ENCODE results near the gene PTPRT. TPM values are rescaled to one million over a fixed set of nuclear protein-coding genes. Genes with fewer than 3 reads are reported as not detected.

Gene PTPRT
- polyA plus RNA-seq, 3 donors = not detected

- Mint-ChIP-seq H3K36me3 (peaks cover 0 to 2% of the 10 kb centered on the region in 2 donors), H3K4me1 (peaks cover 32% of the 10 kb centered on the region), H3K4me3 (no peak overlapping the region), H3K9me3 (peaks cover 0 to 16% (median 3%) of the 10 kb centered on the region in 7 donors), H3K27ac (no peak overlapping the region), H3K27me3 (ENCODE audit: low read depth in 3 of 3) (peaks cover 7 to 12% (median 9%) of the 10 kb centered on the region in 3 donors)
- Histone ChIP-seq H3K4me2 (replicated peaks; ENCODE audit: extremely low read depth, low read length, poor library complexity, severe bottlenecking) (no peak overlapping the region), H3K79me2 (ENCODE audit: insufficient read depth, low read length) (no peaks in the 10 kb centered on the region), H3K36me3 (replicated peaks in 1 of 2; ENCODE audit: control insufficient read depth in 1 of 2, insufficient read depth in 2 of 2, low read length in 2 of 2) (no peaks in the 10 kb centered on the region), H3K4me3 (replicated peaks in 1 of 3; ENCODE audit: low read depth in 2 of 3, low read length in 3 of 3) (no peak overlapping the region), H3K27ac (ENCODE audit: low read depth in 1 of 2, low read length in 2 of 2) (no peak overlapping the region), H3K9ac (ENCODE audit: insufficient read depth, low read length, poor library complexity, severe bottlenecking) (no peak overlapping the region), H3K9me3 (replicated peaks in 1 of 2; ENCODE audit: control insufficient read depth in 1 of 2, insufficient read depth in 1 of 2, low read length in 2 of 2) (no peaks in the 10 kb centered on the region), H3K27me3 (ENCODE audit: control insufficient read depth in 2 of 2, insufficient read depth in 2 of 2, low read length in 2 of 2) (peaks cover 0 to 4% of the 10 kb centered on the region in 2 donors), H4K20me1 (ENCODE audit: insufficient read depth, low read length) (no peaks in the 10 kb centered on the region), H3K4me1 (ENCODE audit: control insufficient read depth in 1 of 2, insufficient read depth in 2 of 2, low read length in 2 of 2) (peaks cover 34 to 35% of the 10 kb centered on the region in 2 donors), H2AFZ (ENCODE audit: insufficient read depth, low read depth, low read length, poor library complexity, severe bottlenecking) (no peak overlapping the region)
- DNase-seq = no peak
- TF ChIP-seq, protein P1, sequence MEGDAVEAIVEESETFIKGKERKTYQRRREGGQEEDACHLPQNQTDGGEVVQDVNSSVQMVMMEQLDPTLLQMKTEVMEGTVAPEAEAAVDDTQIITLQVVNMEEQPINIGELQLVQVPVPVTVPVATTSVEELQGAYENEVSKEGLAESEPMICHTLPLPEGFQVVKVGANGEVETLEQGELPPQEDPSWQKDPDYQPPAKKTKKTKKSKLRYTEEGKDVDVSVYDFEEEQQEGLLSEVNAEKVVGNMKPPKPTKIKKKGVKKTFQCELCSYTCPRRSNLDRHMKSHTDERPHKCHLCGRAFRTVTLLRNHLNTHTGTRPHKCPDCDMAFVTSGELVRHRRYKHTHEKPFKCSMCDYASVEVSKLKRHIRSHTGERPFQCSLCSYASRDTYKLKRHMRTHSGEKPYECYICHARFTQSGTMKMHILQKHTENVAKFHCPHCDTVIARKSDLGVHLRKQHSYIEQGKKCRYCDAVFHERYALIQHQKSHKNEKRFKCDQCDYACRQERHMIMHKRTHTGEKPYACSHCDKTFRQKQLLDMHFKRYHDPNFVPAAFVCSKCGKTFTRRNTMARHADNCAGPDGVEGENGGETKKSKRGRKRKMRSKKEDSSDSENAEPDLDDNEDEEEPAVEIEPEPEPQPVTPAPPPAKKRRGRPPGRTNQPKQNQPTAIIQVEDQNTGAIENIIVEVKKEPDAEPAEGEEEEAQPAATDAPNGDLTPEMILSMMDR (IDR thresholded peaks at IDR 0.05) = no peak
- intact Hi-C loops (cut with micrococcal nuclease) = no loop called here
- 100% methylated on average over 1 of the region's 3 CpGs for WGBS (ENCODE audit: insufficient coverage)
Measured at GRCh38 chr20:42482808-42483207, 706.9 kb downstream of the PTPRT start.

- H3K4me2 ChIP-seq (replicated peaks; ENCODE audit: extremely low read depth, low read length, poor library complexity, severe bottlenecking) = no peak overlapping the region
- no peaks in the 10 kb centered on the region for H3K36me3 Mint-ChIP-seq
- no peak overlapping the region for H3K27ac ChIP-seq (ENCODE audit: low read depth in 1 of 2, low read length in 2 of 2)
- peaks cover 9 to 13% (median 9%) of the 10 kb centered on the region in 3 donors for H3K27me3 Mint-ChIP-seq (ENCODE audit: low read depth in 3 of 3)
- H3K79me2 ChIP-seq (ENCODE audit: insufficient read depth, low read length) = no peaks in the 10 kb centered on the region
- TF ChIP-seq, protein P1 (IDR thresholded peaks at IDR 0.05) = no peak
- H3K27ac Mint-ChIP-seq = no peak overlapping the region
- H3K4me3 Mint-ChIP-seq = no peak overlapping the region
- no peak for DNase-seq
- no peaks in the 10 kb centered on the region for H3K4me1 Mint-ChIP-seq
- peaks cover 0 to 13% (median 7%) of the 10 kb centered on the region in 7 donors for H3K9me3 Mint-ChIP-seq
- H4K20me1 ChIP-seq (ENCODE audit: insufficient read depth, low read length) = no peaks in the 10 kb centered on the region
- H3K9me3 ChIP-seq (replicated peaks in 1 of 2; ENCODE audit: control insufficient read depth in 1 of 2, insufficient read depth in 1 of 2, low read length in 2 of 2) = peaks cover 0 to 3% of the 10 kb centered on the region in 2 donors
- intact Hi-C loops (cut with micrococcal nuclease) = no loop called here
- H3K4me1 ChIP-seq (ENCODE audit: control insufficient read depth in 1 of 2, insufficient read depth in 2 of 2, low read length in 2 of 2) = no peaks in the 10 kb centered on the region
- H2AFZ ChIP-seq (ENCODE audit: insufficient read depth, low read depth, low read length, poor library complexity, severe bottlenecking) = no peak overlapping the region
- H3K36me3 ChIP-seq (replicated peaks in 1 of 2; ENCODE audit: control insufficient read depth in 1 of 2, insufficient read depth in 2 of 2, low read length in 2 of 2) = no peaks in the 10 kb centered on the region
- WGBS (ENCODE audit: insufficient coverage) = 95% methylated on average over 5 of the region's 7 CpGs
- H3K27me3 ChIP-seq (ENCODE audit: control insufficient read depth in 2 of 2, insufficient read depth in 2 of 2, low read length in 2 of 2) = peaks cover 0 to 4% of the 10 kb centered on the region in 2 donors
- H3K9ac ChIP-seq (ENCODE audit: insufficient read depth, low read length, poor library complexity, severe bottlenecking) = no peak overlapping the region
- no peak overlapping the region for H3K4me3 ChIP-seq (replicated peaks in 1 of 3; ENCODE audit: low read depth in 2 of 3, low read length in 3 of 3)
Measured at GRCh38 chr20:42475773-42476172, 713.9 kb downstream of the PTPRT start.

All from CD14-positive monocyte (primary cell).